ENCODE measurements around the gene KCNQ4.

Gene KCNQ4

GRCh38 chr1:40777224-40777970 is 6.2 kb upstream of the KCNQ4 start:
- no peak for DNase-seq (ENCODE audit: low spot score)

DNA sequence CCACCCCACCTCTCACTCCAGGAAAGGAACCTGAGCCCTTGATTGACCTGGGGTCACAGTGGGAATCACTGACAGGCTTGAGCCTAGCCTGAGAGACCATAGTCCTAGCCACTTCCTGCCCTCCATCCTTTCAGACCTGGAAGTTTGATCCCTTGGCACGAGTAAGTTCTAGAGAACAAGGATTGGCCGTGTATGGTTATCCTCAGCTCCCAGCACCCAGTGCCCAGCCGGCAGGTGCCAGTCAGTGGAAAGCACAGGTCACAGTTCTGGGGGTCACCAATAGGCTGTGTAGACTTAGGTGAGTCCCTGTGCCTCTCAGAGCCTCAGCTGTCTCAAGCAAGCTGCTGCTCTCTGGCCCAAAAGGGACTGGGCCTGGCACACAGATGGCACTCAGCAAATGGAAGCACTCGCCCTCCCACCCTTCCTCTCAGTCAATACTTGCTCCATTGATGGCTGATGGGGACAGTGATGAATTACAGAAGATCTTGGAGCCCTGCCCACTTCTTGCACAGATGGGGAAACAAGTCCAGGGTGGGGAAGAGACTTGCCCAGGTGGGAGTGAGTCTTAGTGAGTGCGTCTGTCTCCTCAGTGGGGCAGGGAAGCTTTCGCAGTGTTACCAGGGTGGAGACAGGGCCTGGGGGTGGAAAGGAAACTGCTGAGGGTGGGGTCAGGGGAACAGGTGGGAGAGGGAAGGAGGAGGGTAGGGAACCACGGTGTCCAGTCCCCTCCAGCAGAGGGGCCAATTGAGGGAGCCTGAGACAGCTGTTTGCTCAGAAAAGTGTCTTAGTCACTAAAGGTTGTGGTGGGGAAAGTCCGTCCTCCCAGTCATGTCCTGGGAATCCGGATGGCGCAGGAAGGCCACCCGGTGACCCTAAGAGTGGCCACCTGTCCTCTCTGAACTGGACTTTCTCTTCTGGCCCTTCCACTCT is 2.6 kb upstream of the KCNQ4 start:
- no peak for DNase-seq (ENCODE audit: low spot score)

DNA sequence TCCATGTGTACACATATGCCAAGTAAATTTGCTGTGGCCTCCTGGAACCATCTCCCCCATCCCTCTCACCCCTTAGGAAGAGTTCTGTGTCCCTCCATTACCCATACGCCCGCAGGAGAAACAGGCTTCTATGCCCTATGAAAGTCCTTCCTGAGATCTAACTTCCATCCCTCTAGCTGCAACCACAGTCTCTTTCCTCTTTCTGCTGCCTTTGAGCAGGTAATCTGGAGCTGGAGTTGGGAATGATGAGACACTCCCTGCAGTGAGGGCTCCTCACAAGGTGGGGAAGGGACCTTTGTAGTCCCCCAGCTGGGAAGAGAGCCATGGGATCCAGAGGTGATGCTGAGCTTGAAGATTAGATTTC is 2.0 kb upstream of the KCNQ4 start:
- DNase-seq (ENCODE audit: low spot score), result no peak

GRCh38 chr1:40782371-40782956 is 1.1 kb upstream of the KCNQ4 start:
- DNase-seq (ENCODE audit: low spot score), result peak; percentile 55

DNA sequence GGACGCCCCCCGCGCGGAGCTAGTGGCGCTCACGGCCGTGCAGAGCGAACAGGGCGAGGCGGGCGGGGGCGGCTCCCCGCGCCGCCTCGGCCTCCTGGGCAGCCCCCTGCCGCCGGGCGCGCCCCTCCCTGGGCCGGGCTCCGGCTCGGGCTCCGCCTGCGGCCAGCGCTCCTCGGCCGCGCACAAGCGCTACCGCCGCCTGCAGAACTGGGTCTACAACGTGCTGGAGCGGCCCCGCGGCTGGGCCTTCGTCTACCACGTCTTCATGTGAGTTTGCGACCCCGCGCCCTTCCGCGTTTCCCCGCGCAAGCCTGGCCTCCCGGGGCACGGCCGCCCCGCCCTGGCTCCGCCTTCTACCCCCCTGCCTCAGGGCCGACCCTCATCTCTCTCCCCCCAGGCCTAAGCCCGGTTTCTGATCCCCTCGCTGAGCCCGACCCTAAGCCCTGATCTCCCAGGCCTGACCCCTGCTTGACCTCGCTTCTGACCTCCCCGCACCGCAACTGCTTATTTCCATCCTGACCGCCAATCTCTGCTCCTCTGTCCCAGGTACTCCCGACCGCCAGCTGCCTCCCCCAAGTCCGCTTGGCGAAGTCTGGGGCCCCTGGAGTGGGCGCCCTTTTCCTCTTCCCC is 669 bp downstream of the KCNQ4 start:
- no peak for DNase-seq (ENCODE audit: low spot score)

GRCh38 chr1:40784771-40785151 is 1.2 kb downstream of the KCNQ4 start:
- no peak for DNase-seq (ENCODE audit: low spot score)

DNA sequence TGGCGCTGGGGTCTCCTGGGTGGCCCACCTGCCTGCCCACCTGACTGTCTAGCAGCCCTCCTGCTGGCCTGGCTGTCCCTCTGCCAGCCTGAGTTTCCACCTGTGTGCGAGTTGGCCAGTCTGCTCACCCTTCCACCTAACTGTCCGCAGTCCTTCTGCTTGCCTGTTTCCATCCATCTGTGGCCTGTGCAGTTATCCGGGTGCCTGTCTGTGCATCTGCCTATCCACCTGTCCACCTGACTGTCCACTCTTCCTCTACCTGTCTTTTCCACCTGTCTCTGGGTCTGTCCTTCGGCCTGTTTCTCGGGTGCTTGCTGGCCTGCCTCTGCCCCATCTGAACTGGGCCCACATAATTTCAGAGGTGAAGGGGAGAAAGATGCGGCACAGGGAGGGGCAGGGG is 1.9 kb downstream of the KCNQ4 start:
- DNase-seq (ENCODE audit: low spot score), result no peak

DNA sequence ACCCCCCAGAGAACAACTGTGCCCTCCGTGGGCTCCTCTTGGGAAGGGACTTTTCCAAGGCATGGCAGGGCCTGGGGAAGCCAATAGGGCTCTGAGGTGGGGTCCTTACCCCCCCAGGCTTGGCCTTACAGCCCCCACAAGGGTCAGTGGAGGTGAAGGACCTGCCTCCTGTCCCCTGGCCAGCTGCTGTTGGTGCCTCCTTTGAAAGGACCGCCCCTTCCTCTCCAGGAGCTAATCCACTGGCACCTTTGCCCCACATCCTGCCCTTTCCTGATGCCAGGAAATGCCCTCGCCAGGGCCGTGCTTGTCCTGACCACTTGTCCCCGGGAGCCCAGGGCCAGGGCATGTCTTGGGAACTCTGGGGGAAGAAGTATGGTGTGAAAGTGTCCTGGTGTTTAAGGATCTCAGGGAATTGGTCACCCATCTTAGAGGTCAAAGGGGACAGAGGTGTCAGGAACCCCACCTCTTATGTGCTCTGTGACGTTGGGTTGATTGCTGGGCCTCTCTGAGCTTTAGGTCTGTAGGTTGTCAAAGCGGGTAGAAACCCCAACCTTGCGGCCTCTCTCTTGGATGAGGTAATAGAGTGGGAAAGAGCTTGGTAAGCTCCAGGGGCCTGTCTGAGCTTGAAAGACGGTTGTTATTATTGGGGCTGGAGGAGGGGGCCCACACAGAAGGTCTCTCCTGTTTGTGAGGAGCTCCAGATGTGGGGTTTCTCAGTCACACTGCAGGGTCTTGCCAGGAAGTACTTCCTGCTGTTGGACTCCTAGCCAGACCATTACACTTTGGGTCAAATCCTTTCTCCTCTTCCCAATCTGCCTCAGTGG is 2.8 kb downstream of the KCNQ4 start:
- no peak for DNase-seq (ENCODE audit: low spot score)

DNA sequence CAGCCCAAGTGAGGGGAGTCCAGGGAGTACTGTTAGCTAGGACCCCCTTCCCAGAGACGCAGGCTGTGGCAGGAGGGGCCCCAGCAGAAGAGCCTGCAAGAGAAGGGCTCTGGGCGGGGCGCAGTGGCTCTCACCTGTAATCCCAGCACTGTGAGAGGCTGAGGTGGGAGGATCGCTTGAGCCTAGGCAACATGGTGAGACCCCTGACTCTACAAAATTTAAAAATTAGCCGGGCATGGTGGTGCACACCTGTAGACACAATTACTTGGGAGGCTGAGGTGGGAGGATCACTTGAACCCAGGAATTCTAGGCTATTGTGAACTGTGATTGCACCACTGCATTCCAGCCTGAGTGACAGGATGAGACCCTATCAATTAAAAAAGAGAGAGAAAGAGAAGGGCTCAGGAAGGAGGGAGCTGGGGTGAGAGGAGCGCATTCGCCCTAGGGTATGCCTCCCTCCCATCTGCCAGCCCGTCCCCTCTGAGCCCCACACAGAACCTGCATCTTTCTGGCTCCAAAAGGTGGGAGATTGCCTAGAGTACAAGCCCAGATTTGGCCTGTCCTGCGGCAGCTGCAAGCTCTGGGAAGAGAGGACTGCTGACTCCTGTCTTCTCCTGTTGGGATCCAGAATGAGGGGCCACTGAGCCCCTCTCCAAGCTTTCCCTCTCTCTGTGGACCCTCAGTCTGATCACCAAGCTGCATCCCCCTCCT is 3.6 kb downstream of the KCNQ4 start:
- DNase-seq (ENCODE audit: low spot score), result no peak

GRCh38 chr1:40787737-40788560 is 4.4 kb downstream of the KCNQ4 start:
- DNase-seq (ENCODE audit: low spot score), result no peak

- no peak for DNase-seq (ENCODE audit: low spot score)
Measured at GRCh38 chr1:40788561-40789341, 5.2 kb downstream of the KCNQ4 start.

DNA sequence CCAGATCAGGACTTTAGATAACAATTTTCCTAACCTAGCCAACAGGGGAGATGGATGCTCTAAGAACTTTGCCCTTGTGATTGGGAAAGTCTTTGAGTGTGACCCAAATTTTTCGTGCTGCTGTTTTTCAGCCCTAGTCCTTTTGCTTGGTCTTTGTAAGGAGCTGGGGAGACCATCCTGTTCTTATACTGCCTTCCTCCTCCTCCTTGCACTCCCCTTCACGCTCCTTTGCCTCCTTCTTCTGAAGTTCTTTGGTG is 5.7 kb downstream of the KCNQ4 start:
- DNase-seq (ENCODE audit: low spot score), result no peak

- no peak for DNase-seq (ENCODE audit: low spot score)
Measured at GRCh38 chr1:40789661-40790430, 6.3 kb downstream of the KCNQ4 start.

- DNase-seq (ENCODE audit: low spot score), result no peak
Measured at GRCh38 chr1:40792036-40792435, 8.4 kb downstream of the KCNQ4 start.

GRCh38 chr1:40793617-40794016 is 10.0 kb downstream of the KCNQ4 start:
- DNase-seq (ENCODE audit: low spot score), result no peak

DNA sequence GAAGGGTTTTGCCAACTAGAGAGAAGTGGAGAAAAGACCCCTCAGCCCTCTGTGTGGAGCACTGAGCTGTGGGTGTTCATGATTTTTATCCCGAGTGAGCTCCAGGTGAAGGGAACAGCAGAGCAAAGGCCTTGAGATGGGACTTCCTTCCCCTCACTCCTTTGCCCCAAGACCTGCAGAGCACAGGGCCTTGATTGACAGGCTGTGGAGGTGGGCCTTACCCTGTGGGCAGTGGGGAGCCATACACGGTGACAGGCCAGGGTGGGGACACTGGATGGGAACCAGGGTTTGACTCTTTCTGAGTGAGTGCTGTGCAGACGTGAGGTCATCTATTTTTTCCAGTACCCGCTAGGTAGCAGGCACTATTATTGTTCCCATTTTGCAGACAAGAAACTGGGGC is 10.5 kb downstream of the KCNQ4 start:
- DNase-seq (ENCODE audit: low spot score), result no peak

DNA sequence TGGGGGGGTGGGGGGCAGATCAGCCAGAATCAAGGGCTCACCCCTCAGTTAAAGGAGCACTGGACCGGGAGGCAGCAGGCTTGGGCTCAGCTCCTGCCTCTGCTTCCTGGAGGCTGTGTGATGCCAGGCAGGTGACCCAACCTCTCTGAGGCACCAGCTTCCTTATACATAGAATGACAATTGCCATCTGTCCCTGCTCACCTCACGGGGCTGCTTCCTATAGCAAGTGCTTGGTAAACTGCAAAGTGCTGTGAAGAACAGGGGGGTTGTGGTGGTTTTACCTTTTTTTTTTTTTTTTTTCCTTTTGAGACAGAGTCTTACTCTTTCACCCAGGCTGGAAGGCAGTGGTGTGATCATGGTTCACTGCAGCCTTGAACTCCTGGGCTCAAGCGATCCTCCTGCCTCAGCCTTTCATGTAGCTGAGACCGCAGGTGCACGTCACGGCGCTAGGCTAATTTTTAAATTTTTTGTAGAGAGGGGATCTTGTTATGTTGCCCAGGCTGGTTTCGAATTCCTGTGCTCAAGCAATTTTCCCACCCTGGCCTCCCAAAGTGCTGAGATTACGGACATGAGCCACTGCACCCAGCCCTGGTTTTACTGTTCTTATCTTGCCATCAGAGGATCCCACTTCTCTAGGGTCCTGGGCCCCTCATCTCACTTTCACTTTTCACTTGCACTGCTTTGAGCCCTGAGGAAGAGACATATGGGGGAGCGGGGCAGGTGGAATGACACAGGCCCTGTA is 11.6 kb downstream of the KCNQ4 start:
- no peak for DNase-seq (ENCODE audit: low spot score)
